Stimulated activated CD8-positive, alpha-beta memory T cell treated with anti-CD3 and anti-CD28 coated beads, Interleukin-7, amount 100 ng/mL, for 24 hours (primary cell): ENCODE measurements around the gene STRIP1.

Source experiments
- DNase-seq: peaks from one replicate; pipeline ENCODE4 v3.0.0-alpha.2; 2020; ENCODE audit warnings: low read depth

The STRIP1 gene

DNA sequence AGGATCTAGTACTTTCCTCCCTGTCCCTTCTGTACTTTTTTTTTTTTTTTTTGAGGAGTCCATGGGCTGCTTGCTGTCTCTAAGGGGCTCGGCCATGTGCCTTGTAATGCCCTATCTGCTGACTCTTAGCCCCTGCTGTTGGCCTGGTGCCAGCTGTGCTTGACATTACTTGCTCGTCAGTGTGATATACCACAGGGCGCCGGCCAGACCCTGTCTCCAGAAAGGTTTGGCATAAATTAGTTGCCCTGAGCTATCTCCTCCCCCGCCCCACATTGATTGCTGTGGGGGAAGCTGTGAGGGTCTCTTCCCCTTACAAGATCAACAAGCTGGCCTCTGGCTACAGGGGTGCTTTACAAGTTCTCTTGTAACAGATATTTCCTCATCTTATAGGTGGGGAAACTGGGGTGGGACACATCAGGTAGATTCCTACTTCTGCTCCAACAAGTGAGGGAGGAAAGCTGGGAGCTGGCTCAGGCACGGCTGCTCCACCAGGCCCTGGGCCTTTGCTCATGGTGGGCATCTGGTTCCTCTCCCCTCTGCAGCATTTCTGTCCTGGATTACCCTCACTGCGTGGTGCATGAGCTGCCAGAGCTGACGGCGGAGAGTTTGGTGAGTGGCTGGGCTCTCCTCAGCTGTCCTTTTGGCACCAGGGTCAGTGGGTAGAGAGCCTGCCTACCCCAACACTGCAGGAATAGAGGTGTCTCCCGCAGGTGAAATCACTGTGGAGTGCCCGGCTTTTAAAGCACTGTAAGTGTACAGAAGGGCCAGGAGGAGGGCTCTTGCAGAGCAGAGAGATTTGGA lies 15.6 kb downstream of the STRIP1 start:
- DNase-seq, result no peak

- DNase-seq, result no peak
Measured at GRCh38 chr1:110050602-110051261, 16.3 kb downstream of the STRIP1 start.

GRCh38 chr1:110051262-110051648 lies 16.8 kb downstream of the STRIP1 start:
- DNase-seq, result no peak

DNA sequence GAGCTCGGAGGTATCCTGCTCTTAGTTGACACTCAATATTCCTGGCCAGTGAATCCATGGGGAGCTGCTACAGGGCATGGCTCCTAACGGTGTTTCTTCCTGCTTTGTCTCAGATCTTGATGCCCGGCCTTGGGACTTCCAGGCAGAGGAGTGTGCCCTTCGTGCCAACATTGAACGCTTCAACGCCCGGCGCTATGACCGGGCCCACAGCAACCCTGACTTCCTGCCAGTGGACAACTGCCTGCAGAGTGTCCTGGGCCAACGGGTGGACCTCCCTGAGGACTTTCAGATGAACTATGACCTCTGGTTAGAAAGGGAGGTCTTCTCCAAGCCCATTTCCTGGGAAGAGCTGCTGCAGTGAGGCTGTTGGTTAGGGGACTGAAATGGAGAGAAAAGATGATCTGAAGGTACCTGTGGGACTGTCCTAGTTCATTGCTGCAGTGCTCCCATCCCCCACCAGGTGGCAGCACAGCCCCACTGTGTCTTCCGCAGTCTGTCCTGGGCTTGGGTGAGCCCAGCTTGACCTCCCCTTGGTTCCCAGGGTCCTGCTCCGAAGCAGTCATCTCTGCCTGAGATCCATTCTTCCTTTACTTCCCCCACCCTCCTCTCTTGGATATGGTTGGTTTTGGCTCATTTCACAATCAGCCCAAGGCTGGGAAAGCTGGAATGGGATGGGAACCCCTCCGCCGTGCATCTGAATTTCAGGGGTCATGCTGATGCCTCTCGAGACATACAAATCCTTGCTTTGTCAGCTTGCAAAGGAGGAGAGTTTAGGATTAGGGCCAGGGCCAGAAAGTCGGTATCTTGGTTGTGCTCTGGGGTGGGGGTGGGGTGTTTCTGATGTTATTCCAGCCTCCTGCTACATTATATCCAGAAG lies 19.4 kb downstream of the STRIP1 start:
- DNase-seq, result peak; percentile 59

DNA sequence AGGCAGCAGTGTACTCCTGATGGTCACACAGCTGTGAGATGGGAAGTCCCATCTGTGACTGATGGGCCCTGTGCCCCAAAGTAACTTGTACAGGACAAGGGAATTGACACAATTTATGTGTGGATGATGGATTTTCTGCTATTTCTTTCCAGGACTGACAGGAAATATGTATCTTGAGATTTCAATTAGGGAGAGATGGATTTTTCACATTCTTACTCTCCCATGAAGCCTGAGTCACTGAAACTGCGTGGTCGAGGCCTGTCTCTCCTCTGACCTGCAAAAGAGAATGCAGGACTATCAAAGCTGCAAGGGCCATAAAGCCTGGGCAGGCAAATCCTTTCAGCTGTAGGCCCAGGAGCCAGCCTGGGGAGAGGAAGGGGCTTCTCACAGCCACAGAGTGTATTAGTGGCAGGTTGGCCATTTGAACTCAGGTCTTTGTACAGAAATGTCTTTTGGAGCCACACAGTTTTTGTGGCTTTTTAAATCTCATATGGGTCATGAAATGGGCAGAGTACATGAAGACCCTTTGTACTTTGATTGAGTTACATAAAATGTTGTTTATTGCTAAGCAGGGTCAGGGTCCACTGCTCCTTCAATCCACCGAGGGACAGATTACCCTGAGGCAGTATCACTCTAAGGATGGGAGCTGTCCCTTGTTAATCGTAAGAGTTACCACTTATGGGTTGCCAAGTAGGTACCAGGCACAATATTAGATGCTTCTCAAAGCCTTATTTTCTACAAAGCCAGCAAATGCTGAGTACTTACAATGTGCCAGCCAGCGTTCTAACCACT lies 21.3 kb downstream of the STRIP1 start:
- DNase-seq, result no peak

- no peak for DNase-seq
Measured at GRCh38 chr1:110056285-110056683, 21.9 kb downstream of the STRIP1 start.

GRCh38 chr1:110056776-110057175 lies 22.4 kb downstream of the STRIP1 start:
- no peak for DNase-seq

- DNase-seq, result no peak
Measured at GRCh38 chr1:110057963-110058518, 23.6 kb downstream of the STRIP1 start.

DNA sequence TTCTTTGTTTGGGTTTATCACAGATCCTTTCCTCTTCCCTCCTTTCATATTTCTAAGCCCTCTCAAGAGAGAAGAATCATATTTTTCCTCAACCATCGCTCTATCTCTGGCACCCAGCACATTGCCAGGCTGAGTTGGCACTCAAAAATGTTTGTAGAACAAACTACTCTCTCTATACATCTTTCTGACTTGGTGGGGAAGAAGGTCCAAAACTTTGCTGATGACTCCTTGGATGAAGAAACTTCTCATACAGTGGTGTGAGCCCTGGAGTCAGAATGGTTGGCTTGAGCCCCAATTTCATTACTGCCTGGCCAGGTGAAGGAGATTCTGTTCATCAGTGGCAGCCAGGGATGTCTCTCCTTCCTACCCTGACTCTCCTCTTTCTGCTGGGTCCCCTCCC lies 24.2 kb downstream of the STRIP1 start:
- DNase-seq, result no peak

- no peak for DNase-seq
Measured at GRCh38 chr1:110059133-110059863, 24.9 kb downstream of the STRIP1 start.

DNA sequence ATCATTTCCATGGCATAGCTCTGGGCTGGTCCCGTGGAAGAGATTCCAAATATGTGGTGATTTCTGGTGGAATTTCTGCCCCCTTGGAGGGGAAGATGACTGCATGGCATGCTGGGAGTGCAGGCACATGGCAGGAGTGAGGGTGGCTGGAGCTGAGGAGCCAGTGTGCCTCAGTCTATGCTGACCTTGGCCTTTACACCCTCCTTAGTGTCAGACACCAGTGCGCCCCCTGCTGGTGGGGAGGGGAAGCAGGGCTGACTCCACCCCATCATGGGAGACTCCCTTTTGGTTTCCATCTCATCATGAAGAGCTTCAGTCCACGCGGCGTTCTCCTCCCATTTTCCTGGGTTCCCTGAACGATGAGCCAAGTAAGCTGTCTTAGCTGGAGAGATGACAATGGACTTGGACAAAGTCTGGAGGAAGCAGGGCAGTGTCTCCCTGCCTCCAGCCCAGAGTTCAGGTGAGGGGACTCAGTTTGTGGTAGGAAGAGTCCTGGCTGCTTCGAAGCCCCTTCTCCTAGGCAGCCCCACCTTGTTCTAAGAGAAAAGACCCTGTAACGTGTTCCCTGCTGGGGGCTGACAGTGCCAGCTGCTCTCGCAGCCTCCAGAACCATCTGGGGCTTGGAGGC lies 25.7 kb downstream of the STRIP1 start:
- peak; percentile 61 for DNase-seq

DNA sequence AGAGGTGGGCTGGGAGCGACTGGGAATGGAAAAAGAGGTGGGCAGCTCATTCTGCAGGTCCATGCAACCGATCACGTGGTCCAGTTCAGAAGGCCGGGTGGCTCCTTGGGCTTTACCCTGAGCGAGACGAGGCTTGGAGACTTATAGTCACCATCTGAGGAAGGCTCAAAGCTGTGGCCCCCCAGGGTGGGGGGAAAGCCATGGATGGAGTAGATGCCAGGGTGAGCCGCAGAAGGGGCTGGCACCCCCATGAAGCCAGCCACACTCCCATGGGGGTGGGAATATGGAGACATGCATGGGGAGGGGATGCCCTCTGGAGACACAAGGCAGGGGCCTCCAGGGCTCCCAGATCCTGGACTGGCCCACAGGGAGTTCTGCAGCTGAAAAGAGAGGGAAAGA lies 26.2 kb downstream of the STRIP1 start:
- DNase-seq, result no peak

- DNase-seq, result no peak
Measured at GRCh38 chr1:110061341-110061740, 26.9 kb downstream of the STRIP1 start.

DNA sequence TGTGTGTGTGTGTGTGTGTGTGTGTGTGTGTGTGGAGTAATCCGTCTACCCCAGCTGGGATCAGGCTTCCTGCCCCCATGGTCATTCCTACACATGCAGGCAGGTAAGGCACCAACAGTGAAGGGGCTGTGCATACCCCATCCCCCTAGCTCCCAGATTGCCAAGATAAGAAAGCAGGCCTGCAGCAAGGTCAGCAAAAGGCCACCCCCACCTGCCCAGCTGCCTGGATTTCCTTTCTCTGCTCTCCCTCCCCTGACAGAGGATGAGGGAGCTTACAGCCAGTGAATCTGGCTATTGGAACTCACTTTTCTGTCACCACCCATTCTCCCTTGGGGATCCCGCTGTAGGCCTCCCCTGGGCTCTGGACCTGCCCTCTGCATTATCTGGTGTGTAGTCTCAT lies 28.2 kb downstream of the STRIP1 start:
- no peak for DNase-seq

DNA sequence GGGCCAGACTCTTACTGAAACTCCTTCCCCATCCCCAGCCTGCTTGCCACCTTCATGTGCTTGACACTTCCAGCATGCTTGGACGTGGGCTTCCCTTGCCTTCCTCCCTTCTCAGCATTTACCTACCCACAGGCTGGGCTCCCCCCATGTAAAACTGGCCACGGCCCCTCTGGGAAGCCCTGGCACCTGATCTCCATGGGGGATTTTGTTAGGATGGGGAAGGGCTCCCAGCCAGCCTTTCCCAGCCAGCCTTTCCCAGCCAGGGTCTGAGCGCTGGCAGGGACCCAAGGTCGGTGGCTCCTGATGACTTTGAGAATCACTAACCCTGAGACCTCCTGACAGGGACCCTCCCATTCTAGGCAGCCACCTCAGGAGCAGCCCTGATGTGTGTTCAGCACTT lies 29.4 kb downstream of the STRIP1 start:
- DNase-seq, result no peak

DNA sequence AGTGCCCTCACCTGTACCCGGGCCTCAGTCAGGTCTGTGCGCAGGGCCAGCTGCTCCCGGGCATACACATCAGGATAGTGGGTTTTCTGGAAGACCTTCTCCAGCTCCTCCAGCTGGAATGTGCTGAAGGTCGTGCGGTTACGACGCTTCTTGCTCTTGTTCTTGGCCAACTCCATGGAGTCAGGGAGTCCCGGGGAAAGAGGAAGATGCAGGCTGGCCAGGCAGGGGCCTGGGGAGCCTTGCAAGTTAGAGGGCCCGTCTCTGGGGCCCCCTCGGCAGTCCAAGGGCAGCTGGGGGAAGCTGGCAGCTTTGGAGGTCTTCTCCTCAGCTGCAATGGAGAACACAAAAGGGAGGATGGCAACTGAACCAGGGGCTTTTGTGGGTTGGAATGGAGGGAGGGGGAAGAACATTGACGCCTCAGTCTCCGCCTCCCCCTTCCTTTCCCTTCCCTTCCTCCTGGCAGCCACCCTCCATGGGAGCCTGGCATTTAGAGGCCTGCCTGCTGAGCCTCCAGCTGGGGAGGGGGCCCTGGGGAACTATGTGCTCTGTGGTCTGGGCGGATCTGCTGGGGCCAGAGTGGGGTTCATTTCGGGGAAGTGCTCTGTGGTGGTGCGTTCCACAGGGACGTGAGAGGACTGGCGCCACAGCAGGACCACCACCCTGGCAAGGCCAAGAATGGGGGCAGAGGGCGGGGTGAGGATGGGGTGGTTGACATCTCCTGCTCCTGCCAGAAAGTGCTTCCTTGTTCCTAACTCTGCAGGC lies 30.3 kb downstream of the STRIP1 start:
- no peak for DNase-seq

DNA sequence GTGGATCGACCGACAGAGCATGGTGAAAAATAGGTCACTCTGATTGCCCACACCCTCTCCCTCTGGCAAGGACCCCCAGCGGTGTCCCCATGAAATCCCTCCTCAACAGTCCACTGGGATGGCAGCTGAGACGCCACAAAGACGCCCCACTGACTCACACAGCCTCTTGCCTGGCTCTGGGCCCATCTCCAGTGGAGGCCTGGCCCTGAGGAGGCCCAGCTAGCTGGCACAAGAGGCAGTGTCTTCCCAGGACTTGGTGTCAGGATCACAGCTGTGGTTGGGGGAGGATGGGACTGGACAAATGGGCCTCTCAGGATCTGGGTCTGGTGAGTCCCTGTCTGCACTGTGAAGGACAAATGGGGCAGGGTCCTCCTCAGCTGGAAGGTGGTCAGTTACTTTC lies 31.4 kb downstream of the STRIP1 start:
- DNase-seq, result no peak

GRCh38 chr1:110067479-110067892 lies 33.1 kb downstream of the STRIP1 start:
- no peak for DNase-seq

DNA sequence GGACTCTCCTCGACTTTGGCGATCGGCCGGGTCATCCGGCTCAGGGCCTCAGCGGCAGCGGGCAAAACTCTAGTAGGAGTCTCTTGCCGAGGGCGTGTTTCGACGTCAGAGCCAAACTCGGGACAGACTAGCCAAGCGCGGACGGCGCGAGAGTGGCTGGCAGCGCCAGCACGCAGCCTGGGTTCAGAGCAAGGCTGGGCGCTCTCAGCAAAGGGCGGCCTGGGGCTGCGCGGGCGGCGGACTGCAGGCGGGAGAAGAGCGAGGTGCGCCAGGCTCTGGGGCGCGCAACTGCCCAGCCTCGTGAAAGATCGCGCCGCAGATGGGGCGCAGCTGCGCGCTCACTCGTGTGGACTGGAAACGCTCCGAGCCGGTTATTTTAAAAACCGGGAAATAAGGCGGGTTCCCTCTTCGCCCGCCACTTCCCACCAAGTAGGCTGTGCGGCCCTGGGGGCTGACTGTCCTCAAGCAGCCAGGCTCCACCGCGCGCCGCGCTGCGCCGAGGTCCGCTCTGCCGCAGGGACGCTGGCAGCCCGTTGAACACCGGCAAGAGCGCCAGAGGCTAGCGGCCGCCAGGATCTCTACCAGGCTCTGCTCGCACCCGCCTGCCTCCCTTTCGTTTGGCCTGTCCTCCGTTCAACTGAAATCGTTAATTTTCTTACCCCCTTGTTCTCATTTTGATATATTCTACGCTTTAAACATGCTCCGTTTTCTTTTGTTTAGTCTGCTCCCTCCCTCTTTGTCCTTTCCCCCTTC lies 33.6 kb downstream of the STRIP1 start:
- DNase-seq, result no peak
